Smooth muscle cell (in vitro differentiated cells): ENCODE measurements around the gene PRKCZ. TPM values are rescaled to one million over a fixed set of nuclear protein-coding genes. Genes with fewer than 3 reads are reported as not detected.

ENCODE experiments used
- DNase-seq: peaks from one replicate; lab custom pipeline; 2025; ENCODE audit not compliant: unreplicated experiment; lab: John Stamatoyannopoulos, UW
- H2AFZ ChIP-seq: fragments of 200-600 bp; sonication (generic); 2 replicates; pipeline ENCODE4 v1.6.0; 2016; ENCODE audit warnings: antibody characterized with exemption, low read depth, mild to moderate bottlenecking
- H3F3A ChIP-seq: fragments of 200-600 bp; sonication (generic); 2 replicates; pipeline ENCODE4 v1.6.0; 2017; ENCODE audit warnings: antibody characterized with exemption, low read depth
- H3K27ac ChIP-seq: fragments of 200-600 bp; sonication (generic); 2 replicates; pipeline ENCODE4 v1.5.1; 2016; ENCODE audit warnings: low read depth, mild to moderate bottlenecking
- H3K27me3 ChIP-seq: fragments of 200-600 bp; sonication (generic); 2 replicates; pipeline ENCODE4 v1.6.1; 2016; ENCODE audit warnings: low read depth, mild to moderate bottlenecking
- H3K36me3 ChIP-seq: fragments of 200-600 bp; sonication (generic); 2 replicates; pipeline ENCODE4 v1.5.1; 2016; ENCODE audit warnings: low read depth
- H3K4me1 ChIP-seq: fragments of 200-600 bp; sonication (generic); 2 replicates; pipeline ENCODE4 v1.5.1; 2016; ENCODE audit warnings: low read depth
- H3K4me2 ChIP-seq: fragments of 200-600 bp; sonication (generic); 2 replicates; pipeline ENCODE4 v1.6.0; 2016; ENCODE audit warnings: mild to moderate bottlenecking
- H3K4me3 ChIP-seq: fragments of 200-600 bp; sonication (generic); 2 replicates; pipeline ENCODE4 v1.5.1; 2016; ENCODE audit warnings: mild to moderate bottlenecking
- H3K79me2 ChIP-seq: fragments of 200-600 bp; sonication (generic); 2 replicates; pipeline ENCODE4 v1.6.0; 2016; ENCODE audit warnings: low read depth, mild to moderate bottlenecking
- H3K9ac ChIP-seq: fragments of 200-600 bp; sonication (generic); 2 replicates; pipeline ENCODE4 v1.6.0; 2016; ENCODE audit warnings: low read depth
- H3K9me3 ChIP-seq: fragments of 200-600 bp; sonication (generic); replicated peaks from 2 replicates; pipeline ENCODE4 v1.5.1; 2016; ENCODE audit warnings: low read depth
- H4K20me1 ChIP-seq: fragments of 200-600 bp; sonication (generic); 2 replicates; pipeline ENCODE4 v1.6.0; 2016; ENCODE audit warnings: low read depth
- WGBS: methylation state at CpG from one replicate; pipeline ENCODE4 v1.1.7; 2016; ENCODE audit warnings: low lambda C conversion rate; 5-methylcytosine and 5-hydroxymethylcytosine counted together
- polyA plus RNA-seq: library from polyadenylated mRNA; unstranded; fragments of >200 nt; fragmentation: Nextera tagmentation; extraction: Ambion mirVana; gene quantifications from 2 replicates; pipeline ENCODE4 v1.2.1, GENCODE V29; 2016
- total RNA-seq: library from RNA; depleted of rRNA; stranded (reverse); fragments of >200 nt; gene quantifications from 2 replicates; pipeline ENCODE4 v1.2.3, GENCODE V29; 2014
- TF ChIP-seq, protein P1 (sequence below): fragments of 200-600 bp; sonication (generic); IDR thresholded peaks from 2 replicates; pipeline ENCODE4 v1.5.1; 2017; ENCODE audit warnings: borderline replicate concordance, mild to moderate bottlenecking, antibody characterized with exemption; ENCODE audit not compliant: insufficient read depth, poor library complexity, severe bottlenecking

The PRKCZ gene
- total and polyA plus RNA-seq, 2 experiments from 2014 or later: 5.8 to 10.3 TPM

DNA sequence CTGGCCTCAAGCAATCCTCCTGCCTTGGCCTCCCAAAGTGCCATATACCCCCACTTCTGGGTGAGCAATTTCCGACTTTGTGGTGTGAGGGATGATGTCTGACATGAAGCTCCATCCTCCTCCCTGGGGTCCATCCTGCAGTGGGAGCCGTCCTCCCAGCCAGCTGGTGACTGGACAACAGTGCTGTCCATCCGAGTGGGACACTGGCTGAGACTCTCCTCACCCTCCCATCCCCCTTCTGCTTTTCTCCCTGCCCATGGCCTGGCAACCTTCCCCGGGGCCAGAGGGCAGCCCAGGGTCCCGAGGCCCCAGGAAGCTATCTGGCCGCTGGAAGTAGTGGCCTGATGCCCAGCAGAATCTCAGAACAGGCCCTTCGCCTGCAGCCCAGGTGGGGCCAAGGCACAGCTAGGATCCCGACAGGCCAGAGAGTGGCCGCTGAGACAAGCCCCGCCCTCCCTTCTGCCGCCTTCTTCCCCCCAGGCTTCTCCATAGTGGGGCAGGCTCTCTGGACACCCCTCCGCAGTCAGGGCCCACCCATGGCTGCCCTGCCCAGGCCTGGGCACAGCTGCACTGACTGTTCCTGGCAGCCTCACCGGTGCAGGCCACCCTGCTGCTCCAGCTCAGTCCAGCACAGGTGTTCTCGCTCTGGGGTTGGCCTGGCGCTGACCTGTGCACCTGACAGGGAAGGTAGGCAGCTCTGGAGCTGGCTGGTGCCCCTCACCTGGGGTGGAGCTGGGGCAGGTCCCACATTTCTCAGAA lies 152.8 kb downstream of the PRKCZ start:
- Histone ChIP-seq H4K20me1 (no peaks in the 10 kb centered on the region), H3K4me2 (no peak overlapping the region), H3K9me3 (no peaks in the 10 kb centered on the region), H3K27me3 (no peaks in the 10 kb centered on the region), H3K4me3 (no peak overlapping the region), H3K36me3 (no peaks in the 10 kb centered on the region), H2AFZ (no peak overlapping the region), H3K79me2 (peaks cover 14% of the 10 kb centered on the region), H3F3A (peaks cover 8% of the 10 kb centered on the region), H3K4me1 (peaks cover 10% of the 10 kb centered on the region), H3K9ac (no peak overlapping the region), H3K27ac (no peak overlapping the region)
- TF ChIP-seq, protein P1, sequence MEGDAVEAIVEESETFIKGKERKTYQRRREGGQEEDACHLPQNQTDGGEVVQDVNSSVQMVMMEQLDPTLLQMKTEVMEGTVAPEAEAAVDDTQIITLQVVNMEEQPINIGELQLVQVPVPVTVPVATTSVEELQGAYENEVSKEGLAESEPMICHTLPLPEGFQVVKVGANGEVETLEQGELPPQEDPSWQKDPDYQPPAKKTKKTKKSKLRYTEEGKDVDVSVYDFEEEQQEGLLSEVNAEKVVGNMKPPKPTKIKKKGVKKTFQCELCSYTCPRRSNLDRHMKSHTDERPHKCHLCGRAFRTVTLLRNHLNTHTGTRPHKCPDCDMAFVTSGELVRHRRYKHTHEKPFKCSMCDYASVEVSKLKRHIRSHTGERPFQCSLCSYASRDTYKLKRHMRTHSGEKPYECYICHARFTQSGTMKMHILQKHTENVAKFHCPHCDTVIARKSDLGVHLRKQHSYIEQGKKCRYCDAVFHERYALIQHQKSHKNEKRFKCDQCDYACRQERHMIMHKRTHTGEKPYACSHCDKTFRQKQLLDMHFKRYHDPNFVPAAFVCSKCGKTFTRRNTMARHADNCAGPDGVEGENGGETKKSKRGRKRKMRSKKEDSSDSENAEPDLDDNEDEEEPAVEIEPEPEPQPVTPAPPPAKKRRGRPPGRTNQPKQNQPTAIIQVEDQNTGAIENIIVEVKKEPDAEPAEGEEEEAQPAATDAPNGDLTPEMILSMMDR: no peak
- DNase-seq: no peak
- WGBS: 92% methylated on average over 12 of the region's 15 CpGs

DNA sequence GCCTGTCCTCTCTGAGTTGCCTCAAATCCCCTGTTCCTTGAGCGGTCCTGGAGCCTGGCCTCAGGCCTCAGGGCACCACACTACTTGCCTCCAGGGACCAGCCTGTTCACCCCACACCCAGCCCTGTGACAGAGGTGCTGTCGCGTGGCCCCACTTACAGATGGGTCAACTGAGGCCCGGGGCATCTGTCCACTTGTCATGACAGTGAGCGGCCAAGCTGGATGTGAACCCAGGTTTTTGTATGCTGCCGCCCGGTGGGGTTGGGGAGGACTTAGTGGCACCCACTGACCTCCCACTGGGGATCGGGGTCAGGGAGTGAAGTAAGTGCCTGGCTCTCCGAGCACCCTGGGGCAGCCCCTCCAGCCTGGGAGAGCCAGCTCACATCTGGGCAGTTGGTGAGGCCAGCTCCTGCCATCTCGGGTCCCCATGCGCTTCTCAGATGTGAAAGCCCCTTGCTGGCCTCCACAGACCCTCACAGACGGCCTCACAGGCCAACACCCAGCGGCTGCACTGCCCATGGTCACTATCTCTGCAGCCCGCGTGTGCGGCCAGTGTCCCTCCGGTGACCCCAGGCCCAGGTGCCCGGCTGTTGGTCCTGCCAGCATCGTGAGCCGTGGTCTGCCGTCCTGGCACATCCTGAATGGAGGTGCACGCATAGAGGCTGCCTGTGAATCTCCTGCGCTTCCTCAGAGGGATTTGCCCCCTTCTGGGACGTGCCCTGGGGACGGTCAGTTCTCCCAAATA lies 153.6 kb downstream of the PRKCZ start:
- TF ChIP-seq, protein P1: no peak
- H3F3A ChIP-seq: peaks cover 10% of the 10 kb centered on the region
- H2AFZ ChIP-seq: no peak overlapping the region
- H4K20me1 ChIP-seq: no peaks in the 10 kb centered on the region
- H3K9me3 ChIP-seq: no peaks in the 10 kb centered on the region
- WGBS: 79% methylated on average over 25 of the region's 25 CpGs
- H3K4me1 ChIP-seq: peaks cover 15% of the 10 kb centered on the region
- peak overlapping the region; percentile 66 for H3K27ac ChIP-seq
- H3K4me3 ChIP-seq: peak overlapping the region; percentile 63
- H3K36me3 ChIP-seq: no peaks in the 10 kb centered on the region
- peaks cover 14% of the 10 kb centered on the region for H3K79me2 ChIP-seq
- no peaks in the 10 kb centered on the region for H3K27me3 ChIP-seq
- peak overlapping the region; percentile 97 for H3K4me2 ChIP-seq
- no peak overlapping the region for H3K9ac ChIP-seq
- DNase-seq: no peak

- Histone ChIP-seq H3K27ac (peak overlapping the region; percentile 66), H3K9me3 (no peaks in the 10 kb centered on the region), H4K20me1 (no peaks in the 10 kb centered on the region), H3F3A (peaks cover 10% of the 10 kb centered on the region), H3K36me3 (no peaks in the 10 kb centered on the region), H3K4me3 (peak overlapping the region; percentile 63), H2AFZ (peak overlapping the region; percentile 59), H3K4me1 (peaks cover 19% of the 10 kb centered on the region), H3K79me2 (peaks cover 14% of the 10 kb centered on the region), H3K4me2 (peak overlapping the region; percentile 97), H3K27me3 (no peaks in the 10 kb centered on the region), H3K9ac (no peak overlapping the region)
- TF ChIP-seq, protein P1: no peak
- 1% methylated on average over 19 of the region's 60 CpGs for WGBS
- DNase-seq: peak; percentile 98
These were observed 154.4 kb downstream of the PRKCZ start for GRCh38 chr1:2204415-2205190.
